Activated naive CD8-positive, alpha-beta T cell treated with anti-CD3 and anti-CD28 coated beads, Interleukin-2, amount 50 U/mL, for 24 hours (primary cell): ENCODE data around the gene CCNI.
"Not testable (repeated sequence)": the region's sequence is repeated elsewhere in the genome, so short reads cannot be mapped to it uniquely, and the experiment has no call there.

Experiments
- ATAC-seq: fragments of 150-1000 bp; cut with Tn5 transposase; one replicate; pipeline ENCODE4 v1.10.0; 2021
- DNase-seq: peaks from one replicate; pipeline ENCODE4 v3.0.0; 2021
- H3K27ac Mint-ChIP-seq: one replicate; pipeline ENCODE4 v1.8.0; 2021; ENCODE audit warnings: mild to moderate bottlenecking, mixed read lengths
- H3K27me3 Mint-ChIP-seq: one replicate; pipeline ENCODE4 v1.8.0; 2021; ENCODE audit warnings: mixed read lengths
- H3K36me3 Mint-ChIP-seq: one replicate; pipeline ENCODE4 v1.8.0; 2021; ENCODE audit warnings: low read depth, mixed read lengths
- H3K4me1 Mint-ChIP-seq: one replicate; pipeline ENCODE4 v1.8.0; 2021; ENCODE audit warnings: mixed read lengths
- H3K4me3 Mint-ChIP-seq: one replicate; pipeline ENCODE4 v1.8.0; 2021; ENCODE audit warnings: mild to moderate bottlenecking, moderate library complexity, mixed read lengths
- H3K9me3 Mint-ChIP-seq: one replicate; pipeline ENCODE4 v1.8.0; 2021; ENCODE audit warnings: mixed read lengths

The CCNI gene

GRCh38 chr4:77094496-77094895, 18.7 kb upstream of the CCNI start:
- Mint-ChIP-seq H3K27ac (no peak overlapping the region), H3K9me3 (no peaks in the 10 kb centered on the region)

GRCh38 chr4:77093401-77093800, 17.6 kb upstream of the CCNI start:
- H3K27me3 Mint-ChIP-seq = no peaks in the 10 kb centered on the region
- no peaks in the 10 kb centered on the region for H3K36me3 Mint-ChIP-seq
- peaks cover 13% of the 10 kb centered on the region for H3K4me1 Mint-ChIP-seq
- H3K9me3 Mint-ChIP-seq = no peaks in the 10 kb centered on the region
- H3K4me3 Mint-ChIP-seq = no peak overlapping the region
- DNase-seq (no peak), ATAC-seq (no peak)
- no peak overlapping the region for H3K27ac Mint-ChIP-seq

More at GRCh38 chr4:77094496-77094895, 18.7 kb upstream of the CCNI start:
- ATAC-seq = no peak
- H3K36me3 Mint-ChIP-seq = no peaks in the 10 kb centered on the region
- H3K27me3 Mint-ChIP-seq = no peaks in the 10 kb centered on the region
- DNase-seq = no peak
- H3K4me1 Mint-ChIP-seq = peaks cover 13% of the 10 kb centered on the region
- H3K4me3 Mint-ChIP-seq = no peak overlapping the region

- no peaks in the 10 kb centered on the region for H3K27me3 Mint-ChIP-seq
- H3K4me1 Mint-ChIP-seq = peaks cover 13% of the 10 kb centered on the region
- H3K36me3 Mint-ChIP-seq = no peaks in the 10 kb centered on the region
- no peaks in the 10 kb centered on the region for H3K9me3 Mint-ChIP-seq
- DNase-seq = no peak
- peak overlapping the region; percentile 1 for H3K27ac Mint-ChIP-seq
- no peak overlapping the region for H3K4me3 Mint-ChIP-seq
- no peak for ATAC-seq
These were observed 17.2 kb upstream of the CCNI start for GRCh38 chr4:77092975-77093374.

GRCh38 chr4:77089866-77090265, 14.1 kb upstream of the CCNI start:
- ATAC-seq = no peak
- Mint-ChIP-seq H3K36me3 (peaks cover 1% of the 10 kb centered on the region), H3K27me3 (no peaks in the 10 kb centered on the region), H3K4me1 (peaks cover 6% of the 10 kb centered on the region), H3K9me3 (no peaks in the 10 kb centered on the region), H3K27ac (no peak overlapping the region), H3K4me3 (no peak overlapping the region)
- DNase-seq = no peak

DNA sequence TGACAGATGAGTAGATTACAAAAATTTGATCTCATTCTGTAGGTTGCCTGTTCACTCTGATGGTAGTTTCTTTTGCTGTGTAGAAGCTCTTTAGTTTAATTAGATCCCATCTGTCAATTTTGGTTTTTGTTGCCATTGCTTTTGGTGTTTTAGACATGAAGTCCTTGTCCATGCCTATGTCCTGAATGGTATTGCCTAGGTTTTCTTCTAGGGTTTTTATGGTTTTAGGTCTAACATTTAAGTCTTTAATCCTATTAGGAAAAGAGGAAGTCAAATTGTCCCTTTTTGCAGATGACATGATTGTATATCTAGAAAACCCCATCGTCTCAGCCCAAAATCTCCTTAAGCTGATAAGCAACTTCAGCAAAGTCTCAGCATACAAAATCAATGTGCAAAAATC, 11.2 kb upstream of the CCNI start:
- not testable (repeated sequence) for H3K27ac Mint-ChIP-seq, H3K27me3 Mint-ChIP-seq, DNase-seq, H3K9me3 Mint-ChIP-seq, H3K4me1 Mint-ChIP-seq, ATAC-seq, H3K4me3 Mint-ChIP-seq, H3K36me3 Mint-ChIP-seq

DNA sequence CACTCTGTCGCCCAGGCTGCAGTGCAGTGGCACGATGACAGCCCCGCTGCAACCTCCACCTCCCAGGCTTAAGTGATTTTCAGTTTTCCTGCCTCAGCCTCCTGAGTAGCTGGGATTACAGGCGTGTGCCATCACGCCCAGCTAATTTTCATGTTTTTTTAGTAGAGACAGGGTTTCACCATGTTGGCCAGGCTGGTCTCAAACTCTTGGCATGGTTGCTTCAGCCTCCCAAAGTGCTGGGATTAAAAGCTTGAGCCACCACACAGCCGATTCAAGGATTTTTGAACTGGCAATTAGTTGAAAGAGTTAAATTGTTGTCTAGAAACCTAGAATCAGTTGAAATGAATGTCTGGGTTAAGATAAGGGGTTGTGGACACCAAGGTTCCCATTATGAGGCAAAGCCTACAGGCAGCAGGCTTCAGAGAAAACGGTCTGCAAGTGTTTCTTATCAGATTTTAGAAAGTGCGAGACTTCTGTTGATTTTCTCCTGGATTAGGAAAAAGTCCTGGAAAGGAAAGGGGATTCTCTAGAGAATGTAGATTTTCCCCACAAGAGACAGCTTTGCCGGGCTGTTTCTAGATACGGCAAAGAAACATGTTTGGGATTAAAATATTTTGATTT, 8.3 kb upstream of the CCNI start:
- Mint-ChIP-seq H3K27me3 (no peaks in the 10 kb centered on the region), H3K27ac (no peak overlapping the region), H3K9me3 (no peaks in the 10 kb centered on the region), H3K4me1 (peaks cover 19% of the 10 kb centered on the region), H3K4me3 (no peak overlapping the region), H3K36me3 (peaks cover 1% of the 10 kb centered on the region)
- no peak for ATAC-seq
- DNase-seq = no peak

GRCh38 chr4:77082886-77083608, 7.3 kb upstream of the CCNI start:
- Mint-ChIP-seq H3K4me3 (no peak overlapping the region), H3K4me1 (peaks cover 28% of the 10 kb centered on the region), H3K27me3 (no peaks in the 10 kb centered on the region), H3K27ac (no peak overlapping the region), H3K9me3 (no peaks in the 10 kb centered on the region), H3K36me3 (peaks cover 3% of the 10 kb centered on the region)
- DNase-seq (no peak), ATAC-seq (no peak)

- H3K27me3 Mint-ChIP-seq, H3K36me3 Mint-ChIP-seq, DNase-seq, H3K4me3 Mint-ChIP-seq, ATAC-seq, H3K9me3 Mint-ChIP-seq: not testable (repeated sequence)
- Mint-ChIP-seq H3K4me1 (peaks cover 49% of the 10 kb centered on the region), H3K27ac (peak overlapping the region; percentile 8)
These were observed 5.0 kb upstream of the CCNI start for GRCh38 chr4:77080806-77081205.

DNA sequence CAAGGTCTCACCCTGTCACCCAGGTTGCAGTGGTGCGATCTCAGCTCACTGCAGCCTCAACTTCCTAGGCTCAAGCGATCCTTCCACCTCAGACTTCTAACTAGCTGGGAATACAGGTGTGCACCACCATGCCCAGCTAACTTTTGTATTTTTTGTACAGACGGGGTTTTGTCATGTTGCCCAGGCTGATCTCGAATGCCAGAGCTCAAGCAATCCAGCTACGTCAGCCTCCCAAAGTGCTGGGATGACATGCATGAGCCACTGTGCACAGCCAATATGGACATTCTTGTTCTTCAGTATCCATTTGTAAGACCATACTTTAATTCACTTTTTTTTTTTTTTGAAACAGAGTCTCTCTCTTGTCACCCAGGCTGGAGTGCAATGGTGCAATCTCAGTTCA, 3.5 kb upstream of the CCNI start:
- ATAC-seq (no peak), DNase-seq (no peak)
- Mint-ChIP-seq H3K27ac (peak overlapping the region; percentile 48), H3K36me3 (peaks cover 13% of the 10 kb centered on the region), H3K4me3 (no peak overlapping the region), H3K27me3 (peaks cover 6% of the 10 kb centered on the region), H3K4me1 (peaks cover 49% of the 10 kb centered on the region), H3K9me3 (no peaks in the 10 kb centered on the region)

DNA sequence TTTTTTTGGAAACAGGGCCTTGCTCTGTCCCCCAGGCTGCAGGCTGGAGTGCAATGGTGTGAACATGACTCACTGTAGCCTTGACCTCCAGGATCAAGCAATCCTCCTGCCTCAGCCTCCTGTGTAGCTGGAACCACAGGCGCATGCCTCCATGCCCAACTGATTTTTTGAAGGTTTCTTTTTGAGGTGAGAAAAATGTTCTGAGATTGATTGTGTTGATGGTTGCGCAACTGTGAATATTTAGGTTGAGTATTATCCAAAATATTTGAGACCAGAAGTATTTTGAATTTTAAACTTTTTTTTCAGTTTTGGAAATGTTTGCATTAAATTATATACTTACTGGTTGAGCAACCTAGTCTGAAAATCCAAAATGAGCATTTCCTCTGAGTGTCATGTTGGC, 2.6 kb upstream of the CCNI start:
- ATAC-seq (no peak), DNase-seq (no peak)
- Mint-ChIP-seq H3K27ac (peak overlapping the region; percentile 36), H3K4me1 (peaks cover 49% of the 10 kb centered on the region), H3K27me3 (peaks cover 6% of the 10 kb centered on the region), H3K36me3 (peaks cover 13% of the 10 kb centered on the region), H3K4me3 (no peak overlapping the region), H3K9me3 (no peaks in the 10 kb centered on the region)

- ATAC-seq (no peak), DNase-seq (peak; percentile 23)
- H3K36me3 Mint-ChIP-seq = peaks cover 13% of the 10 kb centered on the region
- no peaks in the 10 kb centered on the region for H3K9me3 Mint-ChIP-seq
- H3K4me3 Mint-ChIP-seq = no peak overlapping the region
- H3K27me3 Mint-ChIP-seq = peaks cover 6% of the 10 kb centered on the region
- peak overlapping the region; percentile 99 for H3K27ac Mint-ChIP-seq
- H3K4me1 Mint-ChIP-seq = peaks cover 55% of the 10 kb centered on the region
These were observed 1.3 kb upstream of the CCNI start for GRCh38 chr4:77076889-77077635.

DNA sequence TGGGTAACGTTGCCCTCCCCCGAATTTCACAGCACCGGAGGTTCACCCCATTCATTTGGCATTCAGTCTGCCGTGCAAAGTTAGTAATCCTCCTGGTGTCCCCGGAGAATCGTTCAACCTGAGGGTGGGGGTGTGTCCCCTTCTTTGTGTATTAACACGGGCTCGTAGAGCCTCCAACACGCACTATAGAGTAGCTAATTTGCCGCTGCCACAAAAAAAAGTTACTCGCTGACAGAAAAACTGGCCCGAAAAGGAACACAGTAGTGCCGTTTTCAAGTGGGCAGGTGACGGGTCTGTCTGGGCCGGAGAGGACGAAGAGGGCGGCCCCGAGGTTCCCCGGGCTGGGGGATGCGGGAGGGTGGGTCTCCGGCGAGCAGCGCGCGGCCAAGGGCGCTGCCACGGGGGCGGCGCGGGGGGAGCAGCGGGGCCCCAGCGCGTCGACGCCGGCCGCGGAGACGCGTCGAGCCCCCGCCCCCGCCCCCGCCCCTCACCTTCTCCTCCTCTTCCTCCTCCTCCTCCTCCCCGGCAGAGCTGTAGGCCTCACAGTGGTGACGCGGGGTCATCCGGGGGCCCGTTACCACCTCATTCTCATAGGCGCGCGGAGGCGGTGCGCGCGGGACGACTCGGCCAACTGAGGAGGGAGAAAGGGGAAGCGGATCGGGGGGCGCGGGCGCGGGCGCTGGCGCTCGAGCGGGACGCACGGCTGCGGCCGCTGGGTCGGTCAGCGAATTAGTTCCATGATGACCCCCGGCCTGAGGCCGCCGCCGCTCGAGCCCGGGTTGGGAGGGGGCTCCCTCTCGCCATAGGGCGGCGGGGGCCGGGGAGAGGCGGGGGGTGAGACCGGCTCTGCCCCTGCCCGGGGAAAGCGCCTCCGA, 571 bp downstream of the CCNI start:
- ATAC-seq (peak; percentile 67), DNase-seq (peak; percentile 78)
- Mint-ChIP-seq H3K36me3 (peaks cover 29% of the 10 kb centered on the region), H3K4me3 (no peak overlapping the region), H3K4me1 (peaks cover 62% of the 10 kb centered on the region), H3K27me3 (peaks cover 6% of the 10 kb centered on the region), H3K27ac (peak overlapping the region; percentile 99), H3K9me3 (no peaks in the 10 kb centered on the region)

GRCh38 chr4:77074381-77074831, 1.4 kb downstream of the CCNI start:
- no peaks in the 10 kb centered on the region for H3K9me3 Mint-ChIP-seq
- no peak for ATAC-seq
- no peak overlapping the region for H3K27ac Mint-ChIP-seq
- H3K4me1 Mint-ChIP-seq = peaks cover 66% of the 10 kb centered on the region
- no peak overlapping the region for H3K4me3 Mint-ChIP-seq
- H3K36me3 Mint-ChIP-seq = peaks cover 34% of the 10 kb centered on the region
- peaks cover 6% of the 10 kb centered on the region for H3K27me3 Mint-ChIP-seq
- DNase-seq = no peak

- no peak overlapping the region for H3K4me3 Mint-ChIP-seq
- H3K27me3 Mint-ChIP-seq = peaks cover 6% of the 10 kb centered on the region
- ATAC-seq (no peak), DNase-seq (no peak)
- peaks cover 34% of the 10 kb centered on the region for H3K36me3 Mint-ChIP-seq
- H3K4me1 Mint-ChIP-seq = peaks cover 64% of the 10 kb centered on the region
- no peaks in the 10 kb centered on the region for H3K9me3 Mint-ChIP-seq
- H3K27ac Mint-ChIP-seq = no peak overlapping the region
These were observed 1.8 kb downstream of the CCNI start for GRCh38 chr4:77073981-77074380.
